ENCODE results near the gene NMNAT3.

Gene NMNAT3

DNA sequence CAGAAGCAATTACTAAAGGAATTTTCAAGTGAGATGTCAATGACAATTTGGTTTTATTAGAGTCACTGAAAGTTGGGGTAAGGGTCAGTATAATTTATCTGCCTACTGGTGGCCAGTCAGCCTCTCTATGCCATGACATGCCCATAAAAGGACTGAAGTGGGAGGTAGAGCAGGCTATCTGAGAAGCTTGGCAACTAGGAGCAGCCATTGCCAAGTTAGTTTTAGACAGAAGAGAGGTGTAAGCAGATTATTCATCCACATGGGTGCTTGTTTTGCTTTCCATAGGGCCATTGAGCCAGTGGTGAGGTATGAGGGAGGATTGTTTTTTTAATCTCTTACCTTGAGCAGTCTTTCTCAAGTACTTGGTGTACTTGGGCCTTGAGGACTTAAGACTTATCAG, 130.1 kb downstream of the NMNAT3 start:
- DNase-seq (ENCODE audit: low read depth in 1 of 2, low spot score in 1 of 2), result no peak

DNA sequence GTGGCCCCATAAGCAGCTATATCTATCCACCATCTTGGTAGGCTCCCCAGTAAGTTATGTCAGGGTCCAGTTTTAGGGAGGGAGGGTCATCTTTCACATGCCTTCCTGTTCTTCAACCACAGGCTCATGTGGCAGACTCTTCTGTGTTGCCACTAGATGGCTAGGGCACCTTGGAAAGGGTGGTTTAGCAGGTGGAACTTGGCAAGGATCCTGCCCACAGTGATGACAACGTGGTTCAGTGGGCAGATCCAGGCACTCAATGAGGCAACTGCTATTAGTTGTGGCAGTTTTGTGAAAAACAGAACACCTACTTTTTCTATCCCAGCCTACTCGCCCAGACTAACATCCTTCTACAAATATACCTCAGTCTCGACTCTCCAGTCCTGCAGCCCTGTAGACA, 131.0 kb downstream of the NMNAT3 start:
- DNase-seq (ENCODE audit: low read depth in 1 of 2, low spot score in 1 of 2), result no peak

DNA sequence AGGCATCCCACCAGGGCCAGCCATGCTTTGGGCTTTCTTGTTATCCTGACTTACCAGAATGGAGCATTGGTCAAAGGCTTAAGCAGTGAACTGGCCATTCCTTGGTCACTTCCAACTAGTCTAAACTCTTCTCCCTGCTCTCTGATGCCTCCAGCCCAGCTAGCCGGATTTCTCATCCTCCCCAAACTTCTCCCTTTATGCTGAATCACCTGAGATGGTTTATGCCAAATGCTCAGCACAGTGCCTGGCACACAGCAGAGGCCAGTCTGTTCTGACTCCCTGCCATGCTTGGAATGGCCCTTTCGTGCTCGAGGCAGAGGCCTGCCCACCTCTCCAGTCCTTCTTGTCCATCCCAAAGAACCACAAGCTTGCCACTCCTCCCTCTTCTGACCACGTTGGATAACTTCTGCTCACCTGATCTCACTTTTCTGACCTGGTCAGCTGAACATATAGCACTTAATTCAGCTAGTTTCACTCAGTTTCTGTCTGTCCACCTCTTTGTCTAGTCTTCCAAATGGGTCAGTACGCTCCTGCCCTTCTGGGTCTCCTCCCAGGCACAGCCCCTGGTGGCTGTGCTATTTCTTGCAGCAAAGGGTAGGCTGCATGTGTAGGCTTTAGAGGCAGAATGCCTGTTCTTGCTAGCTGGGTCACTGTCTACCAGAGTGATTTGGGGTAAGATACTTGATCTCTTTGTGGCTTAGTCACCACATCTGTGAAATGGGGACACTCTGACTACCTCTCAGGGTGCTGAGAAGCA, 136.1 kb downstream of the NMNAT3 start:
- DNase-seq (ENCODE audit: low read depth in 1 of 2, low spot score in 1 of 2), result no peak

DNA sequence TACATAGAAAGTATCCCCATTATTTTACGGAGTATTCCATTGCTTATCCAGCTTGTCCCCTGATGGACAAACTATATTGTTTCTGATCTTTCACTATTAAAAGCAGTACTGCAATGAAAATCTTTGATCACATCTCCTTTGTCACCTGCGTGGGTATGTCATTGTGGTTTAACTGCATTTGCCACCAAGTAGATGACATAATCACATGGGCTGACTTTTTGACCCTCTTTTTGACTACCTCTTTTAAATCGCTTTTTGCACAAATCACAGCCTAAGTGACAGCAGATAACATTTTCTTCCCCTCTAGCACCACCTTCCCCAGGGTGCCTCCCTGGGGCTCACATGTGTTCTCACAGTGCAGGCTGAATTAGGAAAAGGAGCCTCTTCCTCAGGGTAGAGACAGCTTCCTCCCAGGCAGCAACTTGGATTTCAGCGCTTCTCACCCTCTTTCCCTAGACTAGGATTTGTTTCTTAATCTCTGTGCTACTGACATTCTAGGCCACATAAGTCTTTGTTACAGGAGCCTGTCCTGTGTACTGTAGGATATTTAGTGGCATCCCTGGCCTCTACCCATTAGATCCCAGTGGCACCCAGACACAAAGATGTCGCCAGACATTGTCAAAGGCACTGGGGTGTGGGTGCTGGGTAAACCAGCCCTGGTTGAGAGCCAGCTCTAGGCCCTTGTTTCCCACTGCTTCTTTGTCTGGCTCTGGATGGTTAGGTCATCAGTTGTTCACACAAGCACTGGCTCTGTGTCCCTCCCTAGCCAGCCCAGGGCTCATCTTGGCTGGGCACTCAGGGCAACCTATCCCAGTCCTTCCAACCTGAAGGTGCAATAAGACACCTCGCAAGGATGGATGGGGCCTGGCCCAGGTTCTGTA, 136.9 kb downstream of the NMNAT3 start:
- DNase-seq (ENCODE audit: low read depth in 1 of 2, low spot score in 1 of 2), result no peak

DNA sequence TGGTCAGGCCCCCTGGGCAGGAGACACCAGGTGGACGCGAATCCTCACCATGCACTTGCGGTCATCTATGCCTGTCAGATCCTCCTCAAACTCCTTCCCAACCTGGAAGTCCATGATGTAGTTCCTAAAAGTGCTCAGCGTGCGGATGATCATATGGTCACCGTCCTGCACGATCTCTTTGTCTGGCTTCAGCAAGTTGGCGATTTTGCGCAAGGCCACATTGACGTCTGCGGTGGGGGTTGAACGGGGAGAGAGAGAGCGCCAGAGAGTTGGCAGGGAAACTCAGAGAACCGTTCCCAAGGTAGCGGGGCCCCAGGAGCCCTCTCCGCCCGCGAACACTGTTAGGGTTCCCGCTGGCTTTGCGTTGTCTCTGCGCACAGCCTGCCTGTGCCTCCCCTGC, 139.0 kb downstream of the NMNAT3 start:
- DNase-seq (ENCODE audit: low read depth in 1 of 2, low spot score in 1 of 2), result no peak

DNA sequence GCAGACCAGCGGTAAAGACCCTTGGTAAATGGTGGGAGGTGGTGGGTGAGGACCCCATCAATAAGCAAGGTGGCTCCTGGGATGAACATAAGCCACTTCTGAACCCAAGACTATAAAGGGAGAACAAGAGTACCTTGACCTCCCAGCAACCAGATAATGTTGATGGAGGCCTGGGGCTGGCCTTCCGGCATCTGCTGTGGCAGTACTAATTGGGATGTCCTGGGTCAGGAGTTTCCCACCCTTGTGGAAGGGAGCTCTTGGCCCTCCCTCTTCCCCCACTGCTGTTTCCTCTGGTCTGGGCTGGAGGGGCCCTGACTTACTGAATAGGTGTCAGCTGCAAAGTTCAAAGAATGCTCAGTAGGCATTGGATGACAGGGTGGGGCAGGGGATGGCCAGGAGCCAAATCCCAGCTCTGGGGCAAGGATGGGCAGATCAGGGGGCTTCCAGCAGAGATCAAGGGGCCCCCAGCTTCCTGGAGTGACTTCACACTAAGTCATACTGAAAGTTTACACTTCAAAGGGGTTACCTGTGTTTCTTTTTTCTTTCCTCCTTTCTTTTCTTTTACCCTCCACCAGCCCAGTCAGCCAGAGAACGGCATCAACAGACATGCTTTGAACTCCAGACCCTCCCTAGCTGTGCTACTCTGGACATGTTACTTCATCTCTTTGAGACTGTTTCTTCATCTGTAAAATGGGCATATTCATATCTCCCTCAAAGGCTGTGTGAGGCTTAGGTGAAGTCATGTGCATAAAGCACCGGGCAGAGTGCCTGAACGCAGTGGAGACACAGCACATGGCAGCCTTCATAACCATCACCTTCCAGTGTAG, 139.8 kb downstream of the NMNAT3 start:
- no peak for DNase-seq (ENCODE audit: low read depth in 1 of 2, low spot score in 1 of 2)

DNA sequence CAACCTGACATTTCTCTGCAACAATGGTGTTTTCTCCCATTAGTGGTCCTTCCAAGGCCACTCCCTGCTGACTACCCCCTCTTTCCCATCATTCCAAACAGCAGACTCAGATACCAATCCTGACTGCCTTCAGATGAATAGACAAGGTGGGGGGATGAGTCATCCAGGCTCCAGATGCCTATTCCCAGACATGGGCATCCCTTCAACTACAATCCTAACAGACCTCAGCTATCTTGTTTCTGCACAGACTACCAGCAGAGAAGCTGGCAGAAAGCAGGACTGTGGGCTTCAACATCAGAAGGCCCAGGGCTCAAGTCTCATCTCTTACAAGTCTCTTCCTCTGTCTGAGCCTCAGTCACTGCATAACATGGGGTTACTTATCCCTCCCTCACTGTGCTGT, 140.4 kb downstream of the NMNAT3 start:
- no peak for DNase-seq (ENCODE audit: low read depth in 1 of 2, low spot score in 1 of 2)

DNA sequence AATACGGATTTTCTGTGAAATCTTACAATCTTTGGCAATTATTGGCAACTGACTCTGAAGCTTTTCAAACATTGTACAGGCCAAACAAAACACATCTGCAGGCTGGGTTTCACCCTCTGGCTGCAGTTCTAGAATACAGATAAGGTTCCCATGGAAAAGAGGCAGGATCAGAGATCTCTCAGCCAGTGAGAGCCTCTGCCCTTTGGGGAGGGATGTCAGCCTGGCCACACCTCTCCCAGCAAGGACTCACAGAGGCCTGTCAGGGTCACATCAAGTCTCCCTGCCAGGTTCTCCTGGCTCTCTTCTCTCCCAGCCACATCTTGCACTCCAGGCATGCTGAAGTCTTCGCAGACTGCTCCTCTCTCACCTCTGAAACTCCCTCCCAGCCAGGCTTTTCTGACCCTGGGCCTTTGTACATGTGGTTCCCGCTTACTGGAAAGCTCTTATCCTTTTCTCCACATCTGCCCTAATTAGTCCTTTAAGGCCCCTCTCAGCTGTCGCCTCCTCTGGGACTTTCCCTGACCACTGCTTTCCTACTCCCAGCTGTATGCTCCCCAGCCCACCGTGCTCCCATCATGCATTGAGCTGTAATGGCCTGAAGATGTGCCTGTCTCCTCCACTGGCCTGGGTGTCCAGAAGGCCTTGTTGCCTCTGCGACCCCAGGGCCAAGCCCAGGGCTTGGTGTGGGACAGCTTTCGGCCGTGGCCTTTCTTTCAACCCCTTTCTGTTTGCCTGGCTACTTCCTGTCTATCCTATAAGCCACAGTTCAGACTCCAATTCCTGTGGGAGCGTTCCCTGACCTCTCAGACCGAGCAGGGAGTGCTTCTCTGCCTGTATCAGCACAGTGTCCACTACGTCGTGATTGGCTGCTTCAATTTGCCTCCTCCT, 142.5 kb downstream of the NMNAT3 start:
- no peak for DNase-seq (ENCODE audit: low read depth in 1 of 2, low spot score in 1 of 2)

DNA sequence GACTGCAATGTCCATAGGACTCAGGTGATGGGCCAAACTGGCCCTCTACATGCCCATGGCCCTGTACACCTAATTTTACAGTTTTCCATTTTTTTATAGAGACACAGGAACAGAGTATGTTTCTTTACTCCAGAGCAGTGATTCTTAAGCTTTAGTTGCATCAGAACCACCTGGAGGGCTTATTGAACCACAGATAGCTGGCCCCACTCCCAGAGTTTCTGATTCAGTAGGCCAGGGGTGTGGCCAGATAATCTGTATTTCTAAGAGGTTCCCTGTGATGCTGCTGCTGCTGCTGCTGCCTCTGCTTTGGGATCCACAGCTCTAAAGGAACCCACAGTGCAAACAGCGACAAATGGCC, 143.3 kb downstream of the NMNAT3 start:
- no peak for DNase-seq (ENCODE audit: low read depth in 1 of 2, low spot score in 1 of 2)

DNA sequence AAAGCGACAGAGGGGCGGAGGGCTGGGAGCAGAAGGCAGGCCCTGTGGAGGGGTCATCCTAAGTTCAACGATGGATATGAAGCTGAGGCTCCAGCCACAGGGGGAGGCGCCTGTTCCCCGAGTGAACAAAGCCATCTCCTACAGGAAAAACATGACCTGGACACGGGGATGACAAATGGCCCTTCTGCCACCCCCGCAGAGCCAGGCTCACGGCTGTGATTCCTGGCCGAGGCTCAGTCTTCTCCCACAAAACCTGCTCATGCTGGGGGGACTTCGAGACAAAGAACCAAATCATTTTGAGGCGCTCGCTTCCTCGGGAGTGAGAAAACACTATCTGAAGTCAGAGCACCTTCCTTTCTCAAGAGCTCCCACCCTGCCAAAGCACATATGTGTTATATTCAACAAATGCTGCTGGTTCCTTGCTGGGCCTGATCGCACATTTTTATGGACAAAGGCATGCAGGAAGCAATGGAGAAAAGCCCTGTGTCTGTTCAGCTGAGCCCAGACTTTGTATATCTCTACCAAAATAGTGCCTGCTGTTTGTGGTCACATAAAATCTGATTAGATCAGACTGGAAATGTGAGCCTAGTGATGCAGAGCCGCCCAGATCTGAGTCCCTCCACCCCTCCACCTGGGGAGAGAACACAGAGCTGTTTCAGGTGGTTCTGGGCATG, 143.9 kb downstream of the NMNAT3 start:
- no peak for DNase-seq (ENCODE audit: low read depth in 1 of 2, low spot score in 1 of 2)

DNA sequence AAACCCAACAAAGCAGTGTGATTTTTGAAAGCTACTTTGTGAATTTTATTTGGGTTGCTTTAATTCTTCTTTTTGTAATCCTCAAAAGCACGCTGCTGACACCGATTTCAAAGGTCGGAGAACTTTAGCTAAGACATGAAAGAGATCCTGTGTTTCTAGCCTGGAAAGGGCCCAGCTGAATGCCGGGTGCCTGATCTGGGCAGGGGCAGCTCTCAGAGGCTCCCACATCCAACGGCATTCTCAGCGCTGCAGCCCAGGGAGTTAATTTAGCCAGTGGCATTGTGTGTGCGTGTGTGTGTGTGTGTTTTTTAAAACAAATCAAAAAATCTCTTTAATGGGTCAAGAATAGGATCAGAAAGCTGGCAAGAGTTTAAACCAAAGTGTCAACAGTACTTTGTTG, 144.8 kb downstream of the NMNAT3 start:
- no peak for DNase-seq (ENCODE audit: low read depth in 1 of 2, low spot score in 1 of 2)

DNA sequence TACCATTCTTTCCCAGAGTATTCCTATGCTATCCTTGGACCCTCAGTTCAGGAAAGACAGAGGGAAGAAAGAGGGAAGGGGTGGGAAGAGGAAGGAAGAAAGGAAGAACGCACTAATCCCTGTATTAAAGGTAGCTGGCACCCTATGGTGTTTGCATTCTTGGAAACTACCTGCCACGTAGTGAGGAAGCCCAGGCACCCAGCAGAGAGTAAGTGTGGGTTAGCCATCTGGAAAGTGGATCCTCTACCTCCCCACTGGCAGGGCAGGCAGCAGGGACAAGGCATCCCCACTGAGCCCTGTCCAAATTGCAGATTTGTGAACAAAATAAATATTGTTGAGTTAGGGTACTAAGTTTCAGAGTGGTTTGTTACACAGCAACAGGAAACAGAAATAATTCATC, 147.1 kb downstream of the NMNAT3 start:
- no peak for DNase-seq (ENCODE audit: low read depth in 1 of 2, low spot score in 1 of 2)

DNA sequence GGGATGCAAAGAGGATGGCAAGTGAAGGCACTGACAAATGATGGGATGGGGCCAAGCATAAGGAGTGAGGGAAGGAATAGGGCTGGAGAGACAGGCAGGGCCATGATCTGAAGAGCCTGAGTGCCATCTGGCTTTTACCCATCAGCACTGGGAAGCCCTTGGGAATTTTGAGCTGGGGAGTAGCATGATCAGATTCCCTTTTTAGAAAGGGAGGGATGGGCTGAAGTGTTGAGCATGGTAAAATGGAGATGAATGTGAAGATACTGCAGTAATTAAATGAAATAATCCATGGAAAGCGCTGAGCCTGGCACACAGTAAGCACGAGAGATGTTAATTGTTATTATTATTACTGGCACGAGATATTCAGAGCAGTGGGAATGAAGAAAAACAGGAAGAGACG, 148.1 kb downstream of the NMNAT3 start:
- no peak for DNase-seq (ENCODE audit: low read depth in 1 of 2, low spot score in 1 of 2)

DNA sequence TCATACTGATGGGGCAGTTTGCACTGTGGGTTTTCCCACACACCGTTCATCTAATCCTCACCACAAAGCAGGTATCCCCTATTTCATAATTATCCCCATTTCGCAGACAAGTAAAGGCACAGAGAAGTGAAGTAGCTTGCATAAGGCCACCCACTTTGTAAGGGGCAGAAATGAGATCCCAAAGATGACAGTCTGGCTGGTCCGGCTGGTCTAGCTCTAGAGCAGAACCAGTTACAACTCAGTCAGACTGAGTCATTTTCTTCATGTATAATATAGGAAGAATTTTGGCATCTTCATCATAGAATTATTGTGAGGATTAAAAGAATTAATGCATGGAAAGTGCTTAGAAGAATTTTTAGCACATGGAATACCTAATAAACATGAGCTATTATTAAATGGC, 148.8 kb downstream of the NMNAT3 start:
- no peak for DNase-seq (ENCODE audit: low read depth in 1 of 2, low spot score in 1 of 2)

DNA sequence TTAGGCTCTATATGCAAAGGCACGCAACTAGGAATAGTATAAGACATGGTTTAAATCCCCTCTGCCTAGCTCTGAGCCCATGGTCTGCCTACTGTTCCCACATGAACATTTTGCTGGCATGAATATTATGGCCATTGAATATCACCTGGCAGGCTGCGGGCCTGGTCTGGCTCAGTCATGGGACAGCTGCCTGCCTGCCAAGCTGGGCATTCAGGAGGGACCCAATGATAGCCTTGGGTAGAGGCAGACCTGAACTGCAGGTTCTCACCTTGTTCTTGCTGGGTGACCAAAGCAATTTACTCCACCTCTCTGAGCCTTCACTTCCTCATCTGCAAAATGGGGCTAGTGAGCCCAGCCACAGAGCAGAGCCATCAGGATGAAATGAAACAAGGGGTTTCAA, 149.5 kb downstream of the NMNAT3 start:
- no peak for DNase-seq (ENCODE audit: low read depth in 1 of 2, low spot score in 1 of 2)

DNA sequence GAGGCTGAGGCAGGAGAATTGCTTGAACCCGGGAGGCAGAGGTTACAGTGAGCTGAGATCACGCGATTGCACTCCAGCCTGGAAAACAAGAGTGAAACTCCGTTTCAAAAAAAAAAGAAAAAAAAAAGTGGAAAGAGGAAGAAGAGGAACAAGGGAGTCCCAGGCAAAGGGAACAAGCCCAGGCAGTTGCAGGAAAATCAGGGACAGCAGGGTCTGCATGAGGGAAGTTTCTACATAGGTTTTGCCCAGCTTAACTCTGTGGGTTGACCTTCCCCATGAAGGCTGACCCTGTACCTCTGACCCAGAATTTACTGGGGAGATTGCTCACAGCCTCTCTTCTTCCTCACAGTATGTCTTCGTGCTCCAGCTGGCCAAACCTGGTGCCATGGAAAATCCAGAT, 150.5 kb downstream of the NMNAT3 start:
- no peak for DNase-seq (ENCODE audit: low read depth in 1 of 2, low spot score in 1 of 2)

DNA sequence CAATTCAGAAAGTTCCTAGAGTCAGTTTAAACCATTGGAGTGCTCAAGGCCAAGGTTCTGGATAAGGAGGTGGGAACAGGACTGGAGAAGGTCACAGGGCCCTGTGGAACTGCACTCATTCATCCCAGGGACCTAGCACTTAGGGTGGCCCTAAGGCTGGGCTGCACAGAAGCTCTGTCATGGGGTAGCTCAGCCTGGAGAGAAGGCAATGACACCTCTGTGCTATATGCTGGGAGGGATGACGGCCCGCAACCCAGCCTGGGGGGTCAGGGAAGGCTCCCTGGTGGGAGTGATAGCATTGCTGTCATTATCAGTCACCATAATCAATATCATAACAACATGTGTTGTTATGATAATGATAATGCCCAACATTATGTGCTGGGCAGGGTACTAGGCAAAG, 151.6 kb downstream of the NMNAT3 start:
- DNase-seq (ENCODE audit: low read depth in 1 of 2, low spot score in 1 of 2), result no peak

DNA sequence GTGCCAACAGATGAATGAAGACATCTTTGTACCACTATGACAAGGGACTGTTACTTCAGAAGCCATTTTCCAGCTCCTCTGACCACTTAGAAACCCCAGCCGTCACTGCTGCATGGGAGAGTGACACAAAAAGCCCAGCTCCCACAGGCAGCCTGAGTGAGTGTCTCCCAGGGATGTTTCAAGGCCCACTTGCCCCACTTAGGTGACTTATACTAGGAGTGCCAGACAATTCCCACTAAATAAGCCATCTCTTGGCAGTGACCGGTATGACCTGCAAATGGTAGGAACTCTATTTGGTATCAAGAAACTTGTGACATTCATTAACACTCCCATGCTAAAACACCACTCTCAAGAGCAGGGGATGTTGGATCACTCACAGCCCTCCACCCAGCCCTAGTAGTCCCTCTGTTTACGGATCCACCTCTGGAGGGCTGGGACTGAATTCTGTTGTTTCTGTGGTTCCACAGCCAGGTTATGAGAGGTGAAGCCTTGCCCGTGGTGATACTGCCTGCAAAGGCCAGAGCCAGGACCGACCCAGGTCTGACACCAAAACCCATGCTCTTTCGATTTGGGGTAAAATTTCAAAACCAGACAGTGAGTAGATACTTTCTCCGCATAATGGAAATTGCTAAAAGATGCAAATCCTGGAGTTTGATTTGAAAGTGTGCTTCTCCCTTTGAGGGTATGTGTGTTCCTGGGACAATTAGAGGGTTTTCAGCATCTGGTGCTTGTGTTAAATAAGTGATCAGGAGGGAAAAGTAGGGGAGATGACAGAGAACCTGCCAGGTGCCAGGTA, 152.7 kb downstream of the NMNAT3 start:
- DNase-seq (ENCODE audit: low read depth in 1 of 2, low spot score in 1 of 2), result no peak

DNA sequence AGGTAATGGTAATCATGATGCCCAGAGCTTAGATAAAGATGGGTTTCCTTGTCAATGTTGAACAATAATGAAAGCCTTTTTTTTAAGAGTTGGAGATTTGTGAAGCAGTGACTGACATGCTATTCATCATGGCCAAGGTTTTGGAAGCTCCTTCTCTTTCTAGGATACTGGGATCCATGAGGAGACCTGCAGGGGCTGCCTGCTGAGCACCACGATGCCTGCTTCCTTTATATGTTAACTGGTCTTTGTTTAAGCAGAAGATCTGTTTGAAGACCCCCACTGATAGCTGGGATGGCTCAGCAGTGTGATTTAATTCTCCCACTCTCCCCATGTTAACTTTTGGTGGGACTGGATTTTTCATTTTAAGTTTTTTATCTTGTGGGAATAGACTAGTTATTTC, 154.1 kb downstream of the NMNAT3 start:
- no peak for DNase-seq (ENCODE audit: low read depth in 1 of 2, low spot score in 1 of 2)

All from activated CD4-positive, alpha-beta T cell treated with anti-CD3 and anti-CD28 coated beads, Interleukin-2, amount 50 U/mL, for 24 hours (primary cell).